BJ (cell line): ENCODE data around the gene TMEM63B. TPM values are rescaled to one million over a fixed set of nuclear protein-coding genes. Genes with fewer than 3 reads are reported as not detected.

Experiments
- CTCF ChIA-PET: fragments of 350-600 bp; formaldehyde crosslinking; extraction: SDS; loops from one replicate; lab custom pipeline; 2021; ENCODE audit warnings: antibody characterized with exemption, inconsistent platforms; lab: Yijun Ruan, JAX
- POLR2A ChIA-PET: fragments of 300-600 bp; sonication (Branson Sonifier 250); formaldehyde crosslinking; extraction: SDS; loops from one replicate; lab custom pipeline; 2021; ENCODE audit warnings: antibody characterized with exemption; lab: Charles Lee
- DNase-seq: peaks from one replicate; pipeline ENCODE4 v3.0.0-alpha.2; 2011; ENCODE audit warnings: low read depth
- H3K27me3 ChIP-seq: 2 replicates; pipeline ENCODE4 v1.6.0; 2011; ENCODE audit warnings: low read length; ENCODE audit not compliant: control insufficient read depth, insufficient read depth
- H3K36me3 ChIP-seq: 2 replicates; pipeline ENCODE4 v1.5.1; 2011; ENCODE audit warnings: low read length; ENCODE audit not compliant: control insufficient read depth, insufficient read depth
- H3K4me3 ChIP-seq: 2 replicates; pipeline ENCODE4 v1.5.1; 2011; ENCODE audit warnings: low read depth, mild to moderate bottlenecking, control low read depth, low read length
- CTCF ChIP-seq: IDR thresholded peaks from 2 replicates; pipeline ENCODE4 v1.5.1; 2011; ENCODE audit warnings: low read depth, mild to moderate bottlenecking, control low read depth, inconsistent platforms, low read length, moderate library complexity; ENCODE audit not compliant: insufficient read depth
- polyA plus RNA-seq: library from polyadenylated mRNA; depleted of rRNA; stranded (reverse); fragments of >200 nt; gene quantifications from 2 replicates; pipeline ENCODE4 v1.2.3, GENCODE V29; 2011

Gene TMEM63B
- polyA plus RNA-seq, 1 experiment = 56.5 TPM

- Histone ChIP-seq H3K36me3 (no peaks in the 10 kb centered on the region), H3K4me3 (no peak overlapping the region), H3K27me3 (peaks cover 19% of the 10 kb centered on the region)
- ChIA-PET POLR2A (no interaction called here), CTCF (interaction anchor here (0.5 to 5.1 kb wide), 5 partner anchors 9 to 142 kb away, joined by 3 to 39 read pairs (median 4); no protein-coding TSS in a partner anchor)
- no peak for DNase-seq
- no peak for TF ChIP-seq CTCF
Observed at GRCh38 chr6:44162876-44163625, 35.7 kb downstream of the TMEM63B start.

DNA sequence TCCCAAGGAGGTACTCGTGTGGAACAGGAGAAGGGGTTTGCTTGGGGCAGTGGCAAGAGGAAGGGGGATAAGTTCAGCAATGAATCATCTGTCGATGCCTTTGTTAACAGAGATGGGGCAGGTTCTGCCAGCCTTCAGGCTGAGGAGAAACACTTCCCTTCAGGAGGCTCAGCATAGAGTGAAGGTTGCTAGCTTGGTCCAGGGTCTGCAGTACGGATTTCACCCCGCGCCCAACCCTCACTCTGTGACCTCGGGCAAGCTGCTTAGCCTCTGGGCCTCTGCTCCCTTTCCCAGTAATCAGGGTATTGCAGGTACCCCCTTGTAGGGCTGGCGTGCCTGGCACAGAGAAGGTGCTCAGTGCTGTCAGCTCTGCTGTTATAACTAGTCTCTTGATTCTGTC, 38.8 kb downstream of the TMEM63B start:
- no peak overlapping the region for H3K4me3 ChIP-seq
- H3K27me3 ChIP-seq = peaks cover 22% of the 10 kb centered on the region
- no peak for DNase-seq
- ChIA-PET POLR2A (no interaction called here), CTCF (interaction anchor here (1.0 kb wide), 1 partner anchor 16 kb away, joined by 3 read pairs; no protein-coding TSS in a partner anchor)
- H3K36me3 ChIP-seq = no peaks in the 10 kb centered on the region
- no peak for TF ChIP-seq CTCF

DNA sequence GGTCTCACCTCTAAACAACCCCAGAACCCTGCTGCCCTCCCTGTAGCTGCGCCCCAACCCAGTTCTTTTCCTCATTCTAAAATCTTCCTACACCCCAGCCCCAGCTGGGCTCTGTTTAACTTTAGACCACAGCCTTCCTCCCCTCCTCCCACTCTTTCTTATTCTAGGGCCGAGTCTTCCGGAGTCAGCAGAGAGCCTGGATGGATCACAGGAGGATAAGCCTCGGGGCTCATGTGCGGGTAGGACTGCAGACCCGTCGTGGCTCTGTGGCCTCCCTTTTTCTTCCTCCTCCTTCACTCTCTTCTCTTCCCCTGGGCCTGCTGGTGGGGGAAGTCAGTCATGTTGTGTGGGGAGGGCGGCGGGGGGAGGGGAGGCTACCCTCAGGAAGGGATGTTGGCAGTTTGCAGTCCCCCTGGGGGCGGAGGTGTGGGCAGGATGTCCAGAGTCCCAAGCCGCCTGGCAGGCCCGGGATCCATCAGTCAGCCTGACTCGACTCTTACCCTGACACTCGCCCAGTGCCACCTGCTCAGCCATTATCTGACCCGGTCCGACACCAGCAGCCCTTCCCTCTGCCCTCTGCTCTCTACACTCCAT, 39.3 kb downstream of the TMEM63B start:
- Histone ChIP-seq H3K4me3 (no peak overlapping the region), H3K27me3 (peaks cover 22% of the 10 kb centered on the region), H3K36me3 (no peaks in the 10 kb centered on the region)
- TF ChIP-seq CTCF = no peak
- CTCF ChIA-PET = interaction anchor here (1.0 kb wide), 1 partner anchor 16 kb away, joined by 3 read pairs; no protein-coding TSS in a partner anchor
- DNase-seq = no peak
- POLR2A ChIA-PET = no interaction called here

DNA sequence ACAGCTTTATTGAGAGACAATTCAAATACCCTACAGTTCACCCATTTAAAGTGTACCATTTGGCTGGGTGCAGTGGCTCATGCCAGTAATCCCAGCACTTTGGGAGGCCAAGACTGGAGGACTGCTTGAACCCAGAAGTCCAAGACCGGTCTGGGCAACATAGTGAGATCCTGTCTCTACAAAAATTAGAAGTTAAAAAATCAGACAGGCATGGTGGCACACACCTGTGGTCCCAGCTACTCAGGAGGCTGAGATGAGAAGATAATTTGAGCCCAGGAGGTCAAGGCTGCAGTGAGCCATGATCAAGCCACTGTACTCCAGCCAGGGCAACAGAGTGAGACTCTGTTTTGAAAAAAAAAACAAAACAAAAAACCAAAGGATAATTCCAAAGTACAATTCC, 40.2 kb downstream of the TMEM63B start:
- ChIA-PET CTCF (no interaction called here), POLR2A (no interaction called here)
- DNase-seq = no peak
- Histone ChIP-seq H3K36me3 (no peaks in the 10 kb centered on the region), H3K4me3 (no peak overlapping the region), H3K27me3 (peaks cover 20% of the 10 kb centered on the region)
- no peak for TF ChIP-seq CTCF

DNA sequence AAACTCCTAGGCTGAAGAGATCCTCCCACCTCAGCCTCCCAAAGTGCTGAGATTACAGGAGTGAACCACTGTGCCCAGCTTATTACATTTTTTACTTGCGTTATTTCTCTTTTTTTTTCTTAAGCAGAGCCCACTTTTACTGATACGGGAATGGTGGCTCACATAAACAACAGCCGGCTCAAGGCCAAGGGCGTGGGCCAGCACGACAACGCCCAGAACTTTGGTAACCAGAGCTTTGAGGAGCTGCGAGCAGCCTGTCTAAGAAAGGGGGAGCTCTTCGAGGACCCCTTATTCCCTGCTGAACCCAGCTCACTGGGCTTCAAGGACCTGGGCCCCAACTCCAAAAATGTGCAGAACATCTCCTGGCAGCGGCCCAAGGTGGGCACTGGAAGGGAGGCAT, 41.8 kb downstream of the TMEM63B start:
- peaks cover 17% of the 10 kb centered on the region for H3K27me3 ChIP-seq
- no peak for DNase-seq
- H3K4me3 ChIP-seq = no peak overlapping the region
- H3K36me3 ChIP-seq = no peaks in the 10 kb centered on the region
- ChIA-PET POLR2A (no interaction called here), CTCF (interaction anchor here (1.1 to 2.2 kb wide), 6 partner anchors 22 to 171 kb away, joined by 3 to 12 read pairs (median 6); no protein-coding TSS in a partner anchor)
- no peak for TF ChIP-seq CTCF
